Kidney epithelial cell (primary cell): ENCODE results near the gene REN. TPM values are rescaled to one million over a fixed set of nuclear protein-coding genes. Genes with fewer than 3 reads are reported as not detected.

Experiments
- DNase-seq: peaks from one replicate; pipeline ENCODE4 v3.0.0-alpha.2; 2010; ENCODE audit warnings: low read depth
- H3K27me3 ChIP-seq: 2 replicates; pipeline ENCODE4 v1.6.0; 2011; ENCODE audit warnings: low read length; ENCODE audit not compliant: control insufficient read depth, insufficient read depth
- H3K36me3 ChIP-seq: 2 replicates; pipeline ENCODE4 v1.5.1; 2011; ENCODE audit warnings: low read length; ENCODE audit not compliant: control insufficient read depth, insufficient read depth
- H3K4me3 ChIP-seq: 2 replicates; pipeline ENCODE4 v1.5.1; 2011; ENCODE audit warnings: low read depth, mild to moderate bottlenecking, control low read depth, low read length
- total RNA-seq: library from RNA; depleted of rRNA; stranded (reverse); fragments of >200 nt; gene quantifications from 2 replicates; pipeline ENCODE4 v1.2.3, GENCODE V29; 2015
- TF ChIP-seq, protein P1 (sequence below): IDR thresholded peaks from 2 replicates; pipeline ENCODE4 v1.5.1; 2011; ENCODE audit warnings: mild to moderate bottlenecking, moderate library complexity, low read length, control low read depth, inconsistent platforms; ENCODE audit not compliant: insufficient read depth, poor library complexity, severe bottlenecking

The REN gene
- total RNA-seq, 1 donor from 2014 or later = 5.2 TPM

DNA sequence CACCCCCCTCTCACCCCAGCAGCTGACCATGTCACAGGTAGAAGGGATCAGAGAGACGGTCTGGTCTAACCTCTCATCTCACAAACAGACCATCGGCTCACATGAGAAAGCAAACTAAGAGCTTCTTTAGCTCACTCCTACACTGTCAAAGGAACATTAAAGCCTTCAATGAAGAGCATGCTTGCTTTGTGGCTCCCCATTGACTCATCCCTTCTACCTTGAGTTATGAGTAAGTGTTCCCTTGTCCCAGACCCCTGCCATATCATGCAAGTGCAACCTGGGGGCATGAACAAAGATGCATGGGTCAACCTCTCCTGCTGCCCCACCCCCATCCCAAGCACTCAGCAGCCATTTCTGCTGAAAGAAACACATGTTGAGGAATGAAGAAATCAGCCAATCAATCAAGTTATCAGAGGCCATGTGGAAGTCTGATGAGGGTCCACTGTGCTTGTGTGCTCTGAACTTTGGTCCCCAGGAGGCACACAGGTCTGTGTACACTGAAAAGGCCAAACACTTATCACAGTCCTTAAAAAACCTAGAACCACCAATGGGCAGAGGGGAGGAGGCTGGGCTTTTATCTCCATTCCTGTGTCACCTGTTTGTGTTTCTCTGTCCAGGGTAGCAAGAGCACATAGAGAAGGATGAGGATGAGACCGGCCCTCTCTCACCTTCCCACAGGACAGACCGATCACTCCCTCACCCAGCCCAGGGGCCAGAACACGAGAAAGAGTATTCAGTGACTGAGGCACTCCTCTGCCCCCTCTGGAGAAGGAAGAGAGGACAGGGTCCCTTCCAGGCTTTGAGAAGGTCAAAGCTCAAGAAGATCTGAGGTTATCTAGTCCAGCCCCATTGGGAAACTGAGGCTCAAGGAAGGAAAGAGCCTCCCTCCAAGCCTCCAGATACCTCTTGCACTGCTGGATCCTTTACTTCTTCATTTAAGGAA is 23.8 kb downstream of the REN start:
- DNase-seq = no peak
- H3K36me3 ChIP-seq = no peaks in the 10 kb centered on the region
- no peak overlapping the region for H3K4me3 ChIP-seq
- no peaks in the 10 kb centered on the region for H3K27me3 ChIP-seq
- TF ChIP-seq, protein P1, sequence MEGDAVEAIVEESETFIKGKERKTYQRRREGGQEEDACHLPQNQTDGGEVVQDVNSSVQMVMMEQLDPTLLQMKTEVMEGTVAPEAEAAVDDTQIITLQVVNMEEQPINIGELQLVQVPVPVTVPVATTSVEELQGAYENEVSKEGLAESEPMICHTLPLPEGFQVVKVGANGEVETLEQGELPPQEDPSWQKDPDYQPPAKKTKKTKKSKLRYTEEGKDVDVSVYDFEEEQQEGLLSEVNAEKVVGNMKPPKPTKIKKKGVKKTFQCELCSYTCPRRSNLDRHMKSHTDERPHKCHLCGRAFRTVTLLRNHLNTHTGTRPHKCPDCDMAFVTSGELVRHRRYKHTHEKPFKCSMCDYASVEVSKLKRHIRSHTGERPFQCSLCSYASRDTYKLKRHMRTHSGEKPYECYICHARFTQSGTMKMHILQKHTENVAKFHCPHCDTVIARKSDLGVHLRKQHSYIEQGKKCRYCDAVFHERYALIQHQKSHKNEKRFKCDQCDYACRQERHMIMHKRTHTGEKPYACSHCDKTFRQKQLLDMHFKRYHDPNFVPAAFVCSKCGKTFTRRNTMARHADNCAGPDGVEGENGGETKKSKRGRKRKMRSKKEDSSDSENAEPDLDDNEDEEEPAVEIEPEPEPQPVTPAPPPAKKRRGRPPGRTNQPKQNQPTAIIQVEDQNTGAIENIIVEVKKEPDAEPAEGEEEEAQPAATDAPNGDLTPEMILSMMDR = no peak

DNA sequence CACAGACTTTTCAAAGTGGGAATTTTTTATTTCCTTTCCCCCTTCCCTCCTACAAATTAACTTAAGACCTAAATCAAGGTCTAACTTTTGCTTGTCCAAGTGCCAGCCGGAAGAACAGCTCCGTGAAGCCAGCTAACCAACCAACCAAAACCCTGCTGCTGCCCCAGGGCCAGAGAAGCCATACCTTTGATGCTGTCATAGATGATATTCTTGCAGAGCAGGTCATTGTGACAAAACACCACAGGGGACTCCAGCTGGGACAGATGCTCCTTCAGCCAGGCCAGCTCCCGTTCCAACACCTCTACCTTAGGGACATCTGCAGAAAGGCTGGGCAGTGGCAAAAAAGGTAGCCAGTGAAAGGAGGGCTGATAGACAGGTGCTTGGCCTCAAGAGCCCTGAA is 25.0 kb downstream of the REN start:
- Histone ChIP-seq H3K27me3 (no peaks in the 10 kb centered on the region), H3K4me3 (no peak overlapping the region), H3K36me3 (no peaks in the 10 kb centered on the region)
- DNase-seq = no peak
- TF ChIP-seq, protein P1 = no peak

GRCh38 chr1:204139952-204140351 is 26.2 kb downstream of the REN start:
- no peaks in the 10 kb centered on the region for H3K27me3 ChIP-seq
- TF ChIP-seq, protein P1 = no peak
- no peaks in the 10 kb centered on the region for H3K36me3 ChIP-seq
- DNase-seq = no peak
- no peak overlapping the region for H3K4me3 ChIP-seq

GRCh38 chr1:204139088-204139487 is 27.0 kb downstream of the REN start:
- TF ChIP-seq, protein P1 = no peak
- Histone ChIP-seq H3K4me3 (no peak overlapping the region), H3K27me3 (no peaks in the 10 kb centered on the region), H3K36me3 (no peaks in the 10 kb centered on the region)
- DNase-seq = no peak

DNA sequence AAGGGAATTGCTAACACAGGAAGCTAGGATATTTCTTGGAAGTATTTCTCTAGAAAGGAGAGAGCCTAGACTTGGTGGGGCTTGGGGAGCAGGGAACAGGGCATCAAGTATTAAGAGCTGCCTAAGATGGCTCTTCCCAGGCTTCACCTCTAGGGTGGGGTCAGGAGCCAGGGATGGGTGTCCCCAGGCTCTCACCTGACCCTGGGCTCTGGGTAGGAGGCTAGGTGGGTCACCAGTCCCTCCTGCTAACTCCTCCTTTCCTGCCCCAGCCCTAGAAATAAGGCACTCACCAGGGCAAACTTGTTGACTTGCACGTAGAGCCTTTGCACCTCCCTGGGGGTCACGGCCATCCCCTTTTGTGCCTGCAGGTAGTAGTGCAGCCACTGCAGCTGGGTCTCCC is 29.3 kb downstream of the REN start:
- Histone ChIP-seq H3K4me3 (no peak overlapping the region), H3K27me3 (no peaks in the 10 kb centered on the region), H3K36me3 (no peaks in the 10 kb centered on the region)
- TF ChIP-seq, protein P1 = no peak
- no peak for DNase-seq

GRCh38 chr1:204134103-204134502 is 32.0 kb downstream of the REN start:
- DNase-seq = no peak

More at GRCh38 chr1:204134103-204134502, 32.0 kb downstream of the REN start:
- TF ChIP-seq, protein P1 = no peak
- Histone ChIP-seq H3K27me3 (no peaks in the 10 kb centered on the region), H3K4me3 (no peak overlapping the region), H3K36me3 (no peaks in the 10 kb centered on the region)
